GM21360 (cell line): Measurements from ENCODE around the gene RYR2.

ENCODE experiments used
- ATAC-seq: cut with Tn5 transposase; IDR thresholded peaks from one replicate; pipeline ENCODE4 v1.9.1; 2021; ENCODE audit warnings: mild to moderate bottlenecking, moderate library complexity; ENCODE audit not compliant: unreplicated experiment

RYR2 gene

DNA sequence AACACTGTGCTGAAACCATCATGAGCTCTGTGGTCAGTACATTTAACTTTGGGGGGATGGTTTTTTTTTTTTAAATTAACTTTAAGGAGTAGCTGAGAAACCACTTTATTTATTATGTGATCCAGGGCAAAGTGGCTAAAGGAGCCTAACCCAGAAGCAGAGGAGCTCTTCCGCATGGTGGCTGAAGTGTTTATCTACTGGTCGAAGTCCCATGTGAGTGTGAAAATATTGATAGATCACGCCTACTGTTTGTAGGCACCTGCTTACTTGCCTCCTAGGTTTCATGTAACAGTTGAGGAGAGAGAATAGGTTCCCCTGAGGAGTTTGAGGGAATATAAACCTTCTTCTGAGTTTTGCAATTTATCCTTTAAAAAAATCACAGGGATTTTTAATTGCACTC lies 667.4 kb downstream of the RYR2 start:
- no peak for ATAC-seq

DNA sequence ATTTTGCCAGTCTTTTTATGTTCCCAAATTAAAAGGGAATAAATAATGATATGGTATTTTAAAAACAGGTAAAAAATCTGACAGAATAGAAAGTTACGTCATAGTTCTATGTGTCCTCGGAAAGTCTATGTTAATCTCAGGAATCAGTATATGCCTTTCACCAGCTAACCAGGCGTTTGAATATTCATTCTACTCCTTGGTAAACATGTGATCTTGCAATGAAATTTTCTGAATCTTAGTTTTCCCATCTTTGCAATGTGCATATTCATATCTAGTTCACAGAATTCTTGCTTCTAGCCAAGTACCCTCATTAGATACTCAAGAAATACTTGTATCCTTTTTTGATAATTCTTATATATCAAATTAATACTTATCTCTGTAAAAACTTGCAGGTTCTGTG lies 669.3 kb downstream of the RYR2 start:
- ATAC-seq, result no peak

DNA sequence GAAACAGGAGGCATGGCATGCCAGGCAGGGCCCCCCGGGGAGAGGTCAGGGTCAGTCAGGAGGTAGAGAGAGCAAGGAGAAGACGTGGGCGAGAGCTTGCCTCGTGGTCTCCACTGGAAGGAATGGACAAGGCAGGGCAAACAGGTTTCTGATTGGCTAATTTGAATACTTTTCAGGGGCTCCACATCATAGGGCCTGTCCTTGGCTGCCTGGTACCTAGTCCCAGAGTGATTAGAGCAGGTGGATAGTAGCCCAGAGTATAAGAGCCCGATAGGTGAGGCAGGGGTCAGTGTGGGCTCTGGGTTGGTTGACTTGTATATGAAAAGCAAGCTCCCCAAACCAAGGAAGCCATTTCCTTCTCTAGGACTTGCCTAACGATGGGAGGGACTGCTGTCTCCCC lies 670.1 kb downstream of the RYR2 start:
- no peak for ATAC-seq

DNA sequence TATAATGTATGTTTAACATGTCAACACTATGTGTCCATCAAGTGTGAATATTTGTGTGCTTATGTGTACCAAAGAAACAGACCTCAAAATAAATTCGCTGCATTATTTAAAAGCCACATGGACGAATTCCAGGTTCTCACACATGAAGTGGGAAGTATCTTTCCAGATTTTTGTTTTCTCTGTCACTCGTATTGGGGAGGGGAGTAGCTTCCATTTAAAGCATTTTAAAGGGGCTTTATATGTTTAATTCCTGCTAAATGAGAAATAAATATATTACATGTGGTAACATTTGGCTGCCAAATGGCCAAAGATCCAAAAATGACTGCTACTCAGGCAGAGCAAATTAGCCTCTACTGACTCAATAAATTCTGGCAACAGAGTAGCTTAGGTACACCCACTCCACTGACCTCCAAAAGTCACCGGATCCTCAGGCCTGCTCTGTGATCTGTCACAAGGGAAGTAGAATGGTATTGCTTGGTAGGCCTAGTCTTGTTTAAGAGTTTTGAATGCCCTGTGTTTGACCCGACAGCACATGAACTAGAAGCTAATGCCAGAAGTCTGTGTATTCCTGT lies 670.7 kb downstream of the RYR2 start:
- ATAC-seq, result no peak

DNA sequence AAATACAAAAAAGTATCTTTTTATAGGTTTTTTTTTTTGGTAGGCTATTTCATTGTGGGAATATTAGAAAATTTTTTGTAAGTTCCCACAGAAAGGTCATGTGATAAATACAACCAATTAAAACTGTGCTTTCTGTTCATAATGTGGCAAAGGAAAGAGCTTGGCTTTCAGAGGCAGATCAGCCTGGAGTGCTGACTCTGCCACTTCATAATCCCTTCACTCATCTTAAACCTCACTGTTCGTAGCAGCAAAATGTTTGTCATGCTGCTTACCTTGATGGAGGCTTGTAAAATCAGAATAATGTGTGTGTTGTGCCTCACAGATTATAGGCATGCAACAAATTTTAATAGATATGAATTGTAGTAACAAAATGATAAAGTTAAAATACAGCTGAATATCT lies 671.9 kb downstream of the RYR2 start:
- ATAC-seq, result no peak

DNA sequence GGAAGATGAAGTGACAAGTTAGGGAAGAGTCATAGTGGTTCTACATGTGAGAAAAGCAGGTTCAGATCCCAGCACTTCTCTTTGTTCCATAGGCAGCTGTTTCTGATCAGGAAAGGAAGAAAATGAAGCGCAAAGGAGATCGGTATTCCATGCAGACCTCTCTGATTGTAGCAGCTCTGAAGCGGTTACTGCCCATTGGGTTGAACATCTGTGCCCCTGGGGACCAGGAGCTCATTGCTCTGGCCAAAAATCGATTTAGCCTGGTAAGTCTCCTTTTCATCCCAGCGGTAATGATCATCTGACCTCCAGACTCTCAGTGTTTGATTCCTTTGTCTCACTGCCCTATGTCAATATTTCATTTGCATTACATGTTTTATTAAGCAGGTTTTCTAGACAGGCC lies 675.1 kb downstream of the RYR2 start:
- no peak for ATAC-seq

DNA sequence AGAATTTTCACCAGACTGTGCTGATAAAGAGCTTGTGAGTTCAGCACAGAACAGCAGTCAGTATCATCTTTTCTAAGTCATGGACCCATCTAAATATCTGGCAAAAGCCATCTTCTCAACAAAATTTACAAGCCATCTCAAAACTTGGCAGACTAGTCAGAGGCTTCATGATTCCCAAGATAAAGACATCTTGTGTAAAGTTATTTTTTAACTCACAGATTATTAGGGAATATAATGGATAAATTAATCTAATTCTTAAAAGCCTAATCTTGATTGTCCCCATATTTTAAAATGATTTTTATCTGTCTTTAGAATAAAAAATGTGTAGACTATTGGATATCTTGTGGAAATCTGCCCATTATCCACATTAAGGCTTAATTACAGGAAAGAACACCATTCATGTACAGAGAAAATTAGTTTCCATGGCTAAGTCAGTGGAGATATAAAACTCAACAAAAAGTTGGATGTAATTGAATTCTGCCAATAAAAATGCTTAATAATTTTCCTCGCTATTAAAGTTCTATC lies 688.9 kb downstream of the RYR2 start:
- no peak for ATAC-seq

DNA sequence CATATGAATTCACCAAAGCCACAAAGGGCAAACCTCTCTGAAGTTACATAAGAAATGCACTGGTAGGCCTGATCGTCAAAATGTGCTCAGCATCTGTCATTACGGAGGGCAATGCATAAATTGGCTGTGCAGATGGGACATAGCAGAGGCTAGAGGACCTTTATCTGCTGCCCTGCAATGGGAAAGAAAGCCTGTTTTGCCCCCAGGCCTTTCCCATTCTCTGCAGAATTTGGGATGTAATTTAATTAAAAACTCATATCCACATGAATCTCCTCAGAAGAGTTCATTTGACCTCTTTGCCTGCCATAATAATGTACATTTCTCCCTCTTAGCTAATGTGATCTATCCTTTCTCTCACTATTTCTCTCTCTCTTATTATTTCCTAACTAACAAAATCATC lies 690.7 kb downstream of the RYR2 start:
- no peak for ATAC-seq

DNA sequence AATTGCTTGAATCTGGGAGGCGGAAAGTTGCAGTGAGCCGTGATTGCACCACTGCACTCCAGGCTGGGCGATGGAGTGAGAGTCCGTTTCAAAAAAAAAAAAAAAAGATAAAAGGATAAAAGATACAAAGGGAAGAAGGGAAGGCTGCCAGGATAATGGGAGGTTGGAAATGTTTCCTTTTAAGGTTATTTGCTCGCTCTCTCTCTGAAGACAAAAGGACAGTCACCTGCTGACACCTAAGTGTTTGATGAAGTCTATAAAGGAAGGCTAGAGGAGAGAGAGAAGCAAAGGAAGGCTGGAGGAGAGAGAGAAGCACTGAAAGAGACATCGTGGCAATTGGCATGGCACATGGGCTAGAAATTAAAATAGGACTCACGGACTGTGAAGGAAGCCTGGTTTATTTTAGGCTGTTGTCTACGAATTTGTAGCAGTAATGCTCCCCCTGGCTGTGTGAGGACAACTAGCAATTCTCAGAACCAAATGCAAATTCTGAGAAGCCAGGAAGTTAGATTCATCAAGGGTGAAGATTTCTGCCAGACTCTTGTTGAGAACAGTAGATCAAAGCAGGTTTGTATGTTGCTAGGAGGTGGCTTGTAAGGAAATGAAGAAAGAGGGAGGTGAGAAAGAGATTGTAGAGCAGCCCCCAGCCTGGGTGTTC lies 694.5 kb downstream of the RYR2 start:
- no peak for ATAC-seq

DNA sequence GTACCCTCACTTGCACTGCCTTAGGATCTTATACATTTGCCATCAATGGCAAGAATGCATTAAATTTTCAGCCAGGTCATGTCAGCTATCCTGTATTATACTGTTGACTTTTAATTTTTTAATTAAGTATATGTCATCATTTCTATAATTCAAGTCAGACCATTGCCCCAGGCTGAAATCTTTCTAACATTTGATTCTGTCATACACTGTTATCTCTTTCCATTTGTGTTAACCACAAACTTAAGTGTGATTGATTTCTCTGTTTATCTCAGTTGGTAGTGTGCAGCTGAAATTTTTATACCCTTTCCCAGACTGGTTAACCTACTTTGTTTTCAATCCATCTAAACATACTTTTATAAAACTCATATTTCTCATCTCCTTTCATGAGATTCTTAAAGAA lies 695.5 kb downstream of the RYR2 start:
- no peak for ATAC-seq

DNA sequence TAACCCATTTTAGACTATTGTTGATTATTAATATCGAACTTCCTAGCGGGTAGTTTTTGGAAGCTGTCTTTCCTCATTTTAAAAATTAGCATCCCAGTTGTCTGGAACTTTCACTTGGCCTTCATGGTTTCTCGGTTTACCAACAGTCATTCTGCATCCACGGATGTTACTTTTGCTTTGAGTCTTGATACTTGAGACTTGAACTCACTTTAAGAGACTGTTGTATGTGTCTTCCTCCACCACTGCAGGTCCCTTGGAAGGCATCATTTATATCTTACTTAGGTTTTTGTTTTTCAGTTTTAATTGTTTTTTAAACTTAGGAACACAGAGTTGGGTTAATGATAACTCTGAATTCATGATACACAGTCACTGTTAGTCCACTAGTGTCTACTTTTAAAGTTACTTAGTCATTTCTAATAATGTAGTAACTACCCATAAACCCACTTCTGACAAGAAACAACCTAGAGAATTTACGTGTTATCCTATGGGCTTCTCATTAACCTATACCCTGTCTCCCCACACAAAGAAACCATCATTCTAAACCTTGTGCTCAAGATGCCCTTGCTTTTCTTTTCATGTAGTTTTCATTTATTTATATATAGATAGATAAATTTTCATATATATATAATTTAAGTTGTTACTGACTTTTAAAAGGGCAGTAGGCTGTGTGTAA lies 696.1 kb downstream of the RYR2 start:
- no peak for ATAC-seq

DNA sequence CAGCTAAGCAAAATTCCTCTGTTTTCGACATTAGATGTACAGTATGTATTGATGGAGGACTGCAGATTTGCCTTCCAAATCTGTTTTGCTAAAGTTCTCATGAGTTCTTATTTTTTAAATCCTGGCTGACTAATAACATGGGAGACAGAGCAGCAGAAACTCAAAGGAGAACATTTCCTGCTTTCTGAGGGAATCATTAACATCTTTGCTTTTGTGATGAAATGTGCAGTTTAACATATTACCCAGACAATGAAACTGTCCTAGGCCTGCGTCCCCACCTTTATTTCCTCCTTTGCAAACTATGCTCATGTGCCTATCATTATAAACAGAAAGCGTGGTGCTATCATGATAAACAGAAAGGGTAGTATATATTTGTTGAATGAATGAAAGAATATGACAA lies 698.9 kb downstream of the RYR2 start:
- ATAC-seq, result no peak

DNA sequence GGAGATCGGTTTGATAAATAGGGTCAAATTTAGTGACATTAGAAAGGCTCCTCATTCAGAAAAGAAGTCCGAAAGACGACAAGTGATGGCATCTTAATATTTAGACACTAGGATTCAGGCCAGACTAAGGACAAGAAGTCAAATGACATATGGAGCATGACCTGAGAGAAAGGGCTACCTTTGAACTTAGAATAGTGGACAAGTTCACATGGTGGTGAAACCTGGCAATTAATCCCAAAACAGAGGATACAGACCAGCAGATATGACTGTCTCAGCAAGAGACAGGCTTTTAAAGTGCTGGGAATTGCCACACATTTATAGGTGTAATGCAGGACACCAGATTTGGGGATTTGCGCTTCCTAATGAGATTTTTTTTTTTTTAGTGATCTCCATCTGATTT lies 703.6 kb downstream of the RYR2 start:
- ATAC-seq, result no peak

DNA sequence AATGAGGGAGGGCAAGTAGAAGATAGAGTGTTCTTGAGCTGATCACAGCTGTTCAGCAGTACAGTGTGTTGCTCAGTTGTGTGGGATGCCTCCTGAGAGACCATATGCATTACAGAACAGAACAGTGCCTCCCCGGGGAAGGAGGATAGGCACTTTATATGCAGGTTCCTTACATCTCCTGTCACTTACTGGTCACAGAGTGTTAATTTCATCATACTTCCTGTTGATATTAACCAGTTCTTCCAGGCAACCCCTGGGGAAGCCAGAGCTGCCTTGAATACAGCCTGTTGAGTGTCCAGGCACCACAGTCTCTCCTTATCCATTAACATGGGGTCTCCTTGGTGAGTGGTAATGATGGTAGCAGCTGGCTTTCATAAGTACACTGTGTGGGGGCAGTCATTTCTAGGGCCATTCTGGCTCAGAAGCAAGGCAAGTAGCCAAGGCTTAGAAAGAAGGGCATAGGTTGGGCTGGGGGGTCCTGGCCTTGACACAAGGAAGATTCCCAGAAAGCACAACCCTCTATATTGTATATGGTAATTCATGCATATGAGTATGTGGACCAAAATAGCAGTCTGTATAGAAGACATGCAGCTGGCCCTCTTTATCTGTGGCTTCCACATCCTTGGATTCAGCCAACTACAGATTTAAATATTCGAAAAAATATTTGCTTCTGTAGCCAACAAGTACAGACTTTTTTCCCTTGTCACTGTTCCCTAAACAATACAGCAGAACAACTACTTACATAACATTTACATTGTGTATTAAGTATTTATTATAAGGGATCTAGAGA lies 706.4 kb downstream of the RYR2 start:
- ATAC-seq, result no peak

DNA sequence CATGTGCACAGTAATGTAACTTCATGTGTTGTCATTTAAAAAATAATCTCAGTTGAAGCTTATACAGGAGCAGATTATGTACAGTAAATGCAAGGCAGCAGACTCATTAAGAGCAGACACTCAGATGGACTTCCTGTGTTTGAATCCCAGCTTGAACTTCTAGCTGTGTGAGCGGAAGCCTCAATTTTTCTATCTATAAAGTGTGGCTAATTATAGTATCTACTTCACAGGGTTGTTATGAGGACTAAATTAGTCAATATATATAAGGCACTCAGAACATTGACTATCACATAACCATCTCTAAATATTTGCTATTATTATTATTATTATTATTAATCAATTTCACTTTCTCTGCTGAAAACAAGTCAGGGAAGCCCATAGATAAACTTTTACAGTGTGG lies 707.1 kb downstream of the RYR2 start:
- no peak for ATAC-seq

DNA sequence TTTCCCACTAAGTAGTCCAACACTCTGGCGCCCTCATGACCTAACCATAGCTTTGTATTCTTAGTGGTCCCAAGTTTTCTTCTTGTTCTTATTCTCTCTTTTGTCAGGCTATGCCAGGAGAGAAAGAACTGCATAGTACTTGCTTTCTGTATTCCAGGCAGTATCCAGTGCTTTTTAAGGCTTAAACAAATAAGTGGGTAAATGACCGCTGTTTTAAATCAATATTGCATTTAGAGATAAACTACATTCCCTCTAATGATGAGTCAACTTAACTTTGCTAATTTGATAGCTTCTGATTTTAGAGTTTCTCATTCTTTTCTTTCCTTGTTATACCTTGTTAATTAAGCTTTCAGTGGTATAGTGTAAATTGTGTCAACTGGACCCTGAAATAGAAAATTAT lies 709.1 kb downstream of the RYR2 start:
- ATAC-seq, result no peak

DNA sequence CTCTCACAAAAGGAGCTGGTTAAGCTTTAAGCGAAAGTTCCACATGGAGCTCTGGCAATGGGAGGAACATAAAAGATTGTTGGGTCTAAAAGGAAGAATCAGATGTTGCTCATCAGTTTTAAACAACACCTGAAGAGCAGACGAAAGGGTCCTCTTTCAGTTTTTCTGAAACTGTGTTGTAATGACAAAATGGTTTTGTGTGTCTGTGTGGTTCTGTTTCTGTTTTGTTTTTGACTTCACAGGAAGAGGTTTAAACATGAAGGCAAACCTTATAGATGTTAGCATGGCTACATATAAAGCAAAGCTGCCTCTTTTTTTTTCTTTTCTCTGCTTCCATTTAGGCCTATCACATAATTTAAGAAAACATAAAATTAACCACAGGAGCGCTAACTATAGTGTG lies 712.6 kb downstream of the RYR2 start:
- ATAC-seq, result no peak

DNA sequence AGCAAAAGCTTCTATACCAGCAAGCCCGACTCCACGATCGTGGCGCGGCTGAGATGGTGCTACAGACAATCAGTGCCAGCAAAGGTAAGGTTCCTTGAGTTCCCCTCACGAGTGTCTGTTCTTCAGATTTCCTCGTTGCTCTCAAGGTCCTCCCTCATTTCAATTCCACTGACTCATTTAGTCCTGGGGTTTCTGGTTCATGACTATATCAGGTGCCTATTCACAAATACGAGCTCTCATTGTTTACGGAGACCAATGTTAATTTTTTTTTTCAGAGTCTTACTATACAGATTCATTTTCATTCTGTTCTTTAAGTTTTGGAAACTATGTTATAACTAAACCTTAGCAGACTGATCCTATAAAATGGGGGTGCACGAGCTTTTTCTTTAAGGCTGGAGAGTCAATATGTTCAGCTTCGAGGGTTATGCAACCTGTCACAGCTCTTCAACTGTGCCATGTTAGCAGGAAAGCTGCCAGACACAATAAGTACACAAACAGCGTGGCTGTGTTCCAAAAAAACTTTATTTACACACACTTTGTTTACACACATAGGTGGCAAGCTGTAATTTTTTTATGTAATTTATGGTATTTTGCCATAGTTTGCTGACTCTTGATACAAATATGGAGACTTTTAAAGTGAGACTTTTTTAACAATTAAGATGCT lies 714.5 kb downstream of the RYR2 start:
- ATAC-seq, result no peak

DNA sequence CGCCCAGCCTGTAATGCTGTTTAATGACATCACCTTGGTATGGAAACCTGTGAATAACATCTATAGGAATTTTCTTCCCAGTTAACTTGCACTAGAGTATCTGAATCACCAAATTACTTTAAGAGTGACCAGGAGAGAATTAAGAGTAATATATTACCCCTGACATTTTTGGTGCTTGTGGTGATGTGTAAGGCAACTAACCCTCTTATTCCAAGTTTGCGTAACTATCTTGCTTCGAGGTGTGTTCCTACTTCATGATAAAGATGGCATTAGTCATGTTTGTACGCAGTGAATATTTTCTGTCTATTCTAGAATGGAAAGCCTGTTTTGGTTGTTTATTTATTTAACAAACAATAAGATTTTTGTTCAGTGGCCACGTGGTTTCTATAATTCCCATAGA lies 717.4 kb downstream of the RYR2 start:
- no peak for ATAC-seq

DNA sequence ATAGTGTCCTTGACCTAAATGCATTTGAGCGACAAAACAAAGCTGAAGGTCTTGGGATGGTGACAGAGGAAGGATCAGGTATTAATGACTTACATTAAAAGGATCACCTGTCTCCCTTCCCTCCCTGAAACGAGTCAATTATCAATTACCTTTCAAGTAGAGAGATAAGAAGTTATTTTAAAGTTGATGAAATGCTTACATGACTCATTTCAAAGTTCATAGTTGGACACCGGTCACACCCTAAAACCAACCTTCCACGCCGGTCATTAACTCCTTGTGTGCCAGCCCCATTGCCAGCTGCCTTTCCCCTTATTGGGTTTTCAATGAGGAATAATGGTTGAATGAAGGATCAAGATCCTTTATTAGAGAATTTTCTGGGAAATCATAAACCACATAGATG lies 719.0 kb downstream of the RYR2 start:
- ATAC-seq, result no peak

DNA sequence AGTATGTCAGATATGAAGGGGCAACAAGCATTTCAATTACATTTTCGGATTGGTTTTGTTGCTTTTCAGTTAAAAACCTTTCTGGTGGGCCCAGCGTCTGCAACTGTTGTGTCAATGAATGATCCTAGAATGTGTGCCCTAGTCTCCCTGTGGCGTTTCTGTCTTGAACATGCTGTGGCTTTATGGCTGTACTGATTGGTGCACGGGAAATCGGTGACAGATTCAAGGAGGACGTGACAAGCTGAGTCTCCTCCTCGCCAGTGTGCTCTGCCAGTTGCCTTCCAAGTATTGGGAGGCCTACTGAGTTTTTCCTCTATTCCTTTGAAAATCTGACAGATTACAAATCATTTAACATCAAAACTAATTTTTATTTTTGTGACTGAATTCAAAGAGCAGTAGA lies 721.2 kb downstream of the RYR2 start:
- no peak for ATAC-seq
